ENCODE measurements around the gene FOXC2. TPM values are rescaled to one million over a fixed set of nuclear protein-coding genes. Genes with fewer than 3 reads are reported as not detected.

The FOXC2 gene
- total and polyA plus RNA-seq, 2 experiments from 2014 or later, result 1.2 to 2.5 TPM

DNA sequence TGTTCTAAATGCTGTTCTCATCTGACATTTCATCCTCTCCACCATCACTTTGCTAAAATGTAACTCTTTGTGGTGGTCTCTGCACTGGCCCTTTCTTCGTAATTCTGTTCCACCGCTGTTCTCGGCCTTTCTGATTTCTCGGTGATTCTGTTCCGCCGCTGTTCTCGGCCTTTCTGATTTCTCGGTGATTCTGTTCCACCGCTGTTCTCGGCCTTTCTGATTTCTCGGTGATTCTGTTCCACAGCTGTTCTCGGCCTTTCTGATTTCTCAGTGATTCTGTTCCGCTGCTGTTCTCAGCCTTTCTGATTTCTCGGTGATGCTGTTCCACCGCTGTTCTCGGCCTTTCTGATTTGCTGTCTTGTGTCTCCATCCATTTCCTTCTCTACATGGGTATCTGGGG lies 44.0 kb upstream of the FOXC2 start:
- no peaks in the 10 kb centered on the region for H3K9me2 ChIP-seq (ENCODE audit: insufficient read depth)
- DNase-seq, result no peak
- H3K27ac ChIP-seq, result no peak overlapping the region
- H4K20me1 ChIP-seq (ENCODE audit: insufficient read depth), result no peaks in the 10 kb centered on the region
- peaks cover 38% of the 10 kb centered on the region for H3K27me3 ChIP-seq (replicated peaks; ENCODE audit: insufficient read depth)
- no peak overlapping the region for H3K4me3 ChIP-seq
- TF ChIP-seq EZH2 (IDR thresholded peaks at IDR 0.05; ENCODE audit: insufficient read depth, poor library complexity, severe bottlenecking), result no peak
- no peak for TF ChIP-seq EZH2phosphoT487 (IDR thresholded peaks at IDR 0.05; ENCODE audit: insufficient read depth, low read depth)
- no peak overlapping the region for H3K9ac ChIP-seq
- H3K4me2 ChIP-seq (ENCODE audit: unreplicated experiment), result no peak overlapping the region
- in situ Hi-C loops (cut with MboI), result loop anchor here (5.0 to 25.0 kb wide), 2 partner anchors 450 to 685 kb away; no protein-coding TSS in a partner anchor
- H3K4me1 ChIP-seq (ENCODE audit: insufficient read depth), result no peaks in the 10 kb centered on the region
- no peaks in the 10 kb centered on the region for H3K36me3 ChIP-seq (ENCODE audit: low read depth)
- no peaks in the 10 kb centered on the region for H3F3A ChIP-seq (ENCODE audit: insufficient read depth)
- H3K9me3 ChIP-seq (ENCODE audit: low read depth), result no peaks in the 10 kb centered on the region
- 82 to 83% methylated on average over 16 of the region's 16 CpGs for WGBS, 2 experiments (ENCODE audit: low coverage in 1 of 2, low lambda C conversion rate in 2 of 2, missing lambda C conversion rate in 2 of 2)
- no peak overlapping the region for H2AFZ ChIP-seq
- no peaks in the 10 kb centered on the region for H3K79me2 ChIP-seq (ENCODE audit: insufficient read depth)

- Histone ChIP-seq H2AFZ (no peak overlapping the region), H3K9me2 (ENCODE audit: insufficient read depth) (no peaks in the 10 kb centered on the region), H3K4me2 (ENCODE audit: unreplicated experiment) (no peak overlapping the region), H3K4me3 (no peak overlapping the region), H4K20me1 (ENCODE audit: insufficient read depth) (no peaks in the 10 kb centered on the region), H3K9me3 (ENCODE audit: low read depth) (no peaks in the 10 kb centered on the region), H3K4me1 (ENCODE audit: insufficient read depth) (no peaks in the 10 kb centered on the region), H3K27me3 (replicated peaks; ENCODE audit: insufficient read depth) (peaks cover 38% of the 10 kb centered on the region), H3K36me3 (ENCODE audit: low read depth) (no peaks in the 10 kb centered on the region), H3K27ac (no peak overlapping the region), H3K9ac (no peak overlapping the region), H3K79me2 (ENCODE audit: insufficient read depth) (no peaks in the 10 kb centered on the region), H3F3A (ENCODE audit: insufficient read depth) (no peaks in the 10 kb centered on the region)
- no peak for DNase-seq
- in situ Hi-C loops (cut with MboI), result loop anchor here (5.0 to 25.0 kb wide), 2 partner anchors 451 to 686 kb away; no protein-coding TSS in a partner anchor
- no peak for TF ChIP-seq EZH2 (IDR thresholded peaks at IDR 0.05; ENCODE audit: insufficient read depth, poor library complexity, severe bottlenecking)
- no peak for TF ChIP-seq EZH2phosphoT487 (IDR thresholded peaks at IDR 0.05; ENCODE audit: insufficient read depth, low read depth)
- 53 to 62% methylated on average over 5 of the region's 5 CpGs for WGBS, 2 experiments (ENCODE audit: low coverage in 1 of 2, low lambda C conversion rate in 2 of 2, missing lambda C conversion rate in 2 of 2)
These were observed 43.4 kb upstream of the FOXC2 start for GRCh38 chr16:86523166-86523740.

DNA sequence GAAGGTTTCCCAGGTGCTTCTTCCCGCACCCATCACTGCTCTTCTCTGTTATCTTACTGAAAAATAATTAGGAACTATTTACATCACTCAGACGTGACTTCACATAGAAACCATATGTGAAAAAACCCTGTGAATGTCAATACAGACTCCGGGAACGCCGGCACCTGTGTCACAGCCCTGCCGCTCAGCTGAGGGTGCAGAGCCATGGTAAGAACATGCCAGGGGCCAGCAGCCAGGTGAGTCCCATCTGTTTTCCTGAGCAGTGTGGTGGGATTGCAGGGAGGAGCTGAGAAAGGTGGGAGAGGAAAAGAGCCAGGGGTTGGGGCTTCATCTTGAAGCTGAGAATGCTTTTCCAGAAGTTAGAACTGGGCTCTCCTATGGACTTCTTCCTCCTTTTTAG lies 42.6 kb upstream of the FOXC2 start:
- WGBS, 2 experiments (ENCODE audit: low coverage in 1 of 2, low lambda C conversion rate in 2 of 2, missing lambda C conversion rate in 2 of 2), result 6 to 8% methylated on average over 6 of the region's 6 CpGs
- H3K79me2 ChIP-seq (ENCODE audit: insufficient read depth), result no peaks in the 10 kb centered on the region

DNA sequence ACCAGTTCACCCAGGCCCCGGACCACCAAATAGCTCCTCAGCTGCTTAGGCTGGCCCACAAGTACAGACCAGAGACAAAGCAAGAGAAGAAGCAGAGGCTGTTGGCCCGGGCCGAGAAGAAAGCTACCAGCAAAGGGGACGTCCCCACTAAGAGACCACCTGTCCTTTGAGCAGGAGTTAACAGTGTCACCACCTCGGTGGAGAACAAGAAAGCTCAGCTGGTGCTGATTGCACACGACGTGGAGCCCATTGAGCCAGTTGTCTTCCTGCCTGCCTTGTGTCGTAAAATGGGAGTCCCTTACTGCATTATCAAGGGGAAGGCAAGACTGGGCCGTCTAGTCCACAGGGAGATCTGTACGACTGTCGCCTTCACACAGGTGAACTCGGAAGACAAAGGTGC lies 40.9 kb upstream of the FOXC2 start:
- WGBS, 2 experiments (ENCODE audit: low coverage in 1 of 2, low lambda C conversion rate in 2 of 2, missing lambda C conversion rate in 2 of 2), result 60 to 63% methylated on average over 12 of the region's 12 CpGs
- no peak overlapping the region for H3K4me2 ChIP-seq (ENCODE audit: unreplicated experiment)
- no peaks in the 10 kb centered on the region for H3K4me1 ChIP-seq (ENCODE audit: insufficient read depth)
- H4K20me1 ChIP-seq (ENCODE audit: insufficient read depth), result no peaks in the 10 kb centered on the region
- H2AFZ ChIP-seq, result no peak overlapping the region
- no peaks in the 10 kb centered on the region for H3K9me3 ChIP-seq (ENCODE audit: low read depth)
- H3K9me2 ChIP-seq (ENCODE audit: insufficient read depth), result no peaks in the 10 kb centered on the region
- no peak for TF ChIP-seq EZH2phosphoT487 (IDR thresholded peaks at IDR 0.05; ENCODE audit: insufficient read depth, low read depth)
- no peak for TF ChIP-seq EZH2 (IDR thresholded peaks at IDR 0.05; ENCODE audit: insufficient read depth, poor library complexity, severe bottlenecking)
- in situ Hi-C loops (cut with MboI), result no loop called here
- H3K4me3 ChIP-seq, result no peak overlapping the region
- H3K27ac ChIP-seq, result no peak overlapping the region
- H3K9ac ChIP-seq, result no peak overlapping the region
- H3K27me3 ChIP-seq (replicated peaks; ENCODE audit: insufficient read depth), result peaks cover 38% of the 10 kb centered on the region
- H3K79me2 ChIP-seq (ENCODE audit: insufficient read depth), result no peaks in the 10 kb centered on the region
- no peaks in the 10 kb centered on the region for H3K36me3 ChIP-seq (ENCODE audit: low read depth)
- DNase-seq, result no peak
- H3F3A ChIP-seq (ENCODE audit: insufficient read depth), result no peaks in the 10 kb centered on the region

More for the DNA sequence above, 42.6 kb upstream of the FOXC2 start:
- H3K4me3 ChIP-seq, result no peak overlapping the region
- H3K36me3 ChIP-seq (ENCODE audit: low read depth), result no peaks in the 10 kb centered on the region
- no peak for DNase-seq
- H3K4me2 ChIP-seq (ENCODE audit: unreplicated experiment), result no peak overlapping the region
- no peaks in the 10 kb centered on the region for H4K20me1 ChIP-seq (ENCODE audit: insufficient read depth)
- H2AFZ ChIP-seq, result no peak overlapping the region
- no peaks in the 10 kb centered on the region for H3F3A ChIP-seq (ENCODE audit: insufficient read depth)
- H3K4me1 ChIP-seq (ENCODE audit: insufficient read depth), result no peaks in the 10 kb centered on the region
- in situ Hi-C loops (cut with MboI), result loop anchor here (5.0 to 25.0 kb wide), 2 partner anchors 452 to 687 kb away; no protein-coding TSS in a partner anchor
- no peak overlapping the region for H3K27ac ChIP-seq
- H3K9me2 ChIP-seq (ENCODE audit: insufficient read depth), result no peaks in the 10 kb centered on the region
- H3K27me3 ChIP-seq (replicated peaks; ENCODE audit: insufficient read depth), result peaks cover 38% of the 10 kb centered on the region
- H3K9ac ChIP-seq, result no peak overlapping the region
- no peaks in the 10 kb centered on the region for H3K9me3 ChIP-seq (ENCODE audit: low read depth)
- TF ChIP-seq EZH2phosphoT487 (IDR thresholded peaks at IDR 0.05; ENCODE audit: insufficient read depth, low read depth) (no peak), EZH2 (IDR thresholded peaks at IDR 0.05; ENCODE audit: insufficient read depth, poor library complexity, severe bottlenecking) (no peak)

Measured in GM23248 (cell line).